Posterior cingulate gyrus (tissue), 11 donors: ENCODE measurements around the gene SLC24A2.

Experiments
- DNase-seq, 10 donors: peaks; one replicate each; pipeline versions ENCODE4 v3.0.0 to v3.0.0-alpha.2; 2020 to 2021; ENCODE audit warnings: mixed read lengths in 3 of 10
- intact Hi-C: fragments of 100-400 bp; cut with DNase I; formaldehyde crosslinking; loops from one replicate; pipeline ENCODE4 v1.15.1; 2023

SLC24A2 gene

DNA sequence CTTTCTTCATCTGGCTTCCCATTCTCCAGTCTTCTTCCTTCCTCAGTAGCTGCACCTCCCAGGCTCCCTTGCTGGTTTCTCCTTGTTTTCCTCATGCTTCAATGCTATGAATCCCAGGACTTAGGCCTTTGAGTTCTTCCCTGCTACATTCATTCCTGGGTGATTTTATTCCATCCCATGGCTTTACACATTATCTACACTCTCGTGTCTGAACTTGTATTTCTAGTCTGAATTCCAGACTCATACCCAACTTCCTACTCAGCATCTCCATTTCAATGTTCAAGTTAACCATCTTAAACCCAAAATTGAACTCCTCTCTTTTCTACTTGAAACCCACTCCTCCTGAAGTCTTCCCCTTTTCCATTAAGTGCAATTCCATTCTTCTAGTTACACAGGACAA, 20.0 kb downstream of the SLC24A2 start:
- intact Hi-C loops: no loop called here
- no peak for DNase-seq

DNA sequence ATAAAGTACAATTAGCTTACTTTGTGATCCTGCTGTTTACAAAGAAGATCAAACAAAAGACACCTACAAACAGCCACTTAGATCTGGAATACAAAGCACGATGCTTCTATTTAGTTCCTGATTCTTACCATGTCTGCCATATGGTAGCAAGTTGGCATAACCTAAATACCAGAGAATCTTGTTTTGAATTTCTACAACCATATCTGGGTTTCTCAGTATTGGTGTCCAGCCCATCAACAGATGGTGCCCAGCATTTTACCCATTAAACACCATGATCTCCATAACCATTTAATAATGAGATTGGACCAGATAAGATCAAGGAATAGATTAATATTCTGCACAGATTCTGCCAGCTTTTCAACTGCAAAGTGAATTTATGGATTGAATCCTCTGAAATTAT, 29.8 kb downstream of the SLC24A2 start:
- intact Hi-C loops: no loop called here
- no peak for DNase-seq

DNA sequence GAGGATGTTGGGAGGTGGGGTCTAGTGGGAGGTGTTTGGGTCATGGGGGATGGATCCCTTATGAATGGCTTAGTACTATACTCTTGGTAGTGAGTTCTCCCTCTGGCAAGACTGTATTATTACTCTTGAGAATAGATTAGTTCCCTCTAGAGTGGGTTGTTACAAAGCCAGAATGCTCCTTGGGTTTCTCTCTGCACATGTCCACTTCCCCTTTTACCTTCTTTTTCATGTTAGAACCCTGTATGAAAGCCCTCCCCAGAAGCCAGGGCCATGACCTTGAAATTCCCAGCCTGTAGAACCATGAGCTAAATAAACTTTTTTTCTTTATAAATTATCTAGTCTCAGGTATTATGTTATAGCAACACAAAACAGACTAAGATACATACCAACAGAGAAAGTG, 31.1 kb downstream of the SLC24A2 start:
- intact Hi-C loops: no loop called here
- no peak for DNase-seq

DNA sequence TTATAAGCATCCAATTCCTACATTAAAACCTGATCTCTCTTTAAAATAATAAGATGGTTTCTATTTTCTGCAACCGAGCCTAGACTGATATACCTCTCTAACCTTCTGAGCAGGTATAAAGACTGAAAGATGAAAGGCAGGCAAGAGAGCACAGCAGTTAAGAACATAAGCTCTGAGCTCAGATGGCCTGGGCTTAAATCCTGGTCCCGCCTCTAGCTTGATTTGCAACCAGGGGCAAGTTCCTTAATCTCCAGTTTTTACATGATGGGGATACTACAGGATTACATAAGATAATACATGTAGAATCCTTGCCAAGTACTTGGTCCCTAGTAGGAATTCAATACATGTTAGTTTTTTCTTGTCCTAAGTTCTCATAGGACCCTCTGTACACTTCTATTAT, 33.9 kb downstream of the SLC24A2 start:
- intact Hi-C loops: no loop called here
- DNase-seq: no peak

DNA sequence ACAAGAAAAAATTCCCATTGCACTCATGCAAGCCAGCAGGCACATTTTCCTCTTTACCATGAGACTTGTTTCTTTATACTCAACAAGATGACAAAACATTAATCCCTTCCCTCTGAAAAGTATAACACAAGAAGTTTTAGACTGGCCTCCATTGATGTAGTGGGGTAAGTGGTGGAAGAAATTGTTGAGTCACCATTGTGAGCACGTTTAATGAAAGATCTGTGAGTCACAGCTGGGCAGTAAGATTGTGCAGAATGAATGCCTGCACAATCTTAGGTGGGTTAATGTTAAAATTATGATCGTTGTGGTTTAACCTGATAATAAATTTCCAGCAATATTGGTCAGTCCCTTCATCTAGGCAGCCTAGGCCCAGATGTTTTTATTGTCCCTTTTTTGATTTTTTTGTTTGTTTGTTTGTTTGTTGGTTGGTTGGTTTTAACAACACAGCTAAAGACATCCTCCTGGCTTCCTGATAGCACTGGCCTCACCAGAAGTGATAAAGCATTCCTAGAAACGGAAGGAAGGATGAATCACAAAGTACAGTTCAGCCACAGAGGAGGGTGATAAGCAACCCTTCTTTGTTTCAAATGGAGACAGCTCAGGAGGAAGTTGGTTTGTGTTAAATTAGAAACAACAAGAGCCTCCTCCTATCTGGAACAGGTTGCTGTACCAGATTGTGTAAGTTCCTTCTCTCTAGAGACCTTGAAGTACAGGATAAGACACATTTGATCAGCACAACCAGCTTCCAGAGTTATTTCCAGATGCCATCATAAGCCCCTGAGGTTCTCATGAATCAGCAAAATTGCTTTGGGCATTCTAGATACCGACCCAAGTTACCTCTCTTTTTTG, 40.3 kb downstream of the SLC24A2 start:
- no peak for DNase-seq
- intact Hi-C loops: no loop called here

DNA sequence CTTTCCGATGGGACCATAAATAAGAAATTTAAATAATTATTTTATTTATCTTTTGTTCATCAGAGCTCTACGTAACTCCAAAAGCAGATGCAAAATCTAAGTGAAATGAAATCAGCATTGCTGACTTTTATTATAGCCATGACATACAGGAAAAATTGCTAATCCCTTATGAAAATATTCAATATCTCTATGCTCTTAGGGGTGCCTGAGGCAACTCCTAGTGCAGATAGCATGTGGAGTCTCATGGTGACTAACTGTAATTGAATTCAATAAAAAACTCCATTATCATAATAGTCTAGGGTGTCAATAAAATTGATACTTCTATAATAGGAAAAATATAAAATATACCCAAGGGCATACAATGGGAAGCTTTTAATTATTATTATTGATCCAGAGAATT, 42.6 kb downstream of the SLC24A2 start:
- intact Hi-C loops: no loop called here
- no peak for DNase-seq

DNA sequence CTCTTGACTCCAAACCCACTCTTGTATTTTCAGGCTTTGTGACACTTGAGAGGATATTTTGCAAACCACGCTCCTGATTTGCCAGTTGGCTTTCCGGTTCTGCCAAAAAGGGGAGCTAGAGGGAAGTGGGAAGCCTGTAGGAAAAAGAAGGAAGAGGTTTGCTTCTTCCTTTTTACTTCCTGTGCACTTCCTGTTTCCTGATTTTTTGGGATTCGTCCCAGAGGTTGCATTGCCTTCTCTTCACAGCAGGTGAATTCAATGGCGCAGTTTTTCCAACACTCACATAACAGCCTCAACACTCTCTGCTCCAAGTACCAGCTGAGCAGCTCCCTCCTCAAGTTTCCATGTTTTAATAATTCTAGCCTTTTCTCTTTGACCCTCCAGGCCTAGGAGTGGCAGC, 47.7 kb downstream of the SLC24A2 start:
- intact Hi-C loops: no loop called here

More for the DNA sequence above, 47.7 kb downstream of the SLC24A2 start:
- DNase-seq: no peak
